Liver (tissue), 9 donors: ENCODE measurements around the gene RANBP1. TPM values are rescaled to one million over a fixed set of nuclear protein-coding genes. Genes with fewer than 3 reads are reported as not detected.

Experiments
- DNase-seq: peaks from one replicate; pipeline ENCODE4 v3.0.0-alpha.2; 2017; ENCODE audit warnings: low spot score
- H3K27ac ChIP-seq, 2 donors: one replicate each; pipeline ENCODE4 v1.7.0; 2013; ENCODE audit warnings: inconsistent platforms in 2 of 2, low read length in 2 of 2, control low read depth in 1 of 2, low read depth in 1 of 2, mild to moderate bottlenecking in 1 of 2
- H3K27me3 ChIP-seq, 4 donors: one replicate each; pipeline versions ENCODE4 v1.6.1 to v1.7.0; 2013; ENCODE audit warnings: low read length in 3 of 4, inconsistent platforms in 1 of 4, mild to moderate bottlenecking in 1 of 4, moderate library complexity in 1 of 4; ENCODE audit not compliant: control insufficient read depth in 4 of 4, insufficient read depth in 4 of 4
- H3K36me3 ChIP-seq, 4 donors: one replicate each; pipeline versions ENCODE4 v1.6.1 to v1.7.0; 2013; ENCODE audit warnings: low read length in 3 of 4, mild to moderate bottlenecking in 3 of 4, low read depth in 1 of 4, moderate library complexity in 1 of 4; ENCODE audit not compliant: control insufficient read depth in 4 of 4, insufficient read depth in 3 of 4
- H3K4me1 ChIP-seq, 4 donors: one replicate each; pipeline versions ENCODE4 v1.6.1 to v1.7.0; 2013; ENCODE audit warnings: low read length in 3 of 4, mild to moderate bottlenecking in 3 of 4, moderate library complexity in 1 of 4; ENCODE audit not compliant: control insufficient read depth in 4 of 4, insufficient read depth in 4 of 4
- H3K4me3 ChIP-seq, 3 donors: one replicate each; pipeline versions ENCODE4 v1.6.1 to v1.7.0; 2013; ENCODE audit warnings: low read length in 3 of 3, control low read depth in 1 of 3, low read depth in 1 of 3, mild to moderate bottlenecking in 1 of 3
- H3K9ac ChIP-seq, 2 donors: one replicate each; pipeline ENCODE4 v1.7.0; 2013; ENCODE audit warnings: low read length in 2 of 2, mild to moderate bottlenecking in 2 of 2, moderate library complexity in 2 of 2, control low read depth in 1 of 2, low read depth in 1 of 2
- H3K9me3 ChIP-seq, 4 donors: one replicate each; pipeline versions ENCODE4 v1.6.1 to v1.7.0; 2013; ENCODE audit warnings: low read length in 3 of 4; ENCODE audit not compliant: control insufficient read depth in 4 of 4
- CTCF ChIP-seq: fragments of 150-350 bp; IDR thresholded peaks from 2 replicates; pipeline ENCODE4 v1.5.1; 2017; ENCODE audit warnings: improper control_type of control experiment, low read depth, low read length; ENCODE audit not compliant: missing input control
- EGR1 ChIP-seq, 2 donors: IDR thresholded peaks; 2 replicates each; pipeline ENCODE4 v1.6.1; 2016 to 2018; ENCODE audit warnings: antibody characterized with exemption in 2 of 2, low read depth in 2 of 2
- FOXA1 ChIP-seq: IDR thresholded peaks from 2 replicates; pipeline ENCODE4 v1.6.1; 2016; ENCODE audit warnings: antibody characterized with exemption
- FOXA2 ChIP-seq: IDR thresholded peaks from 2 replicates; pipeline ENCODE4 v1.6.1; 2016; ENCODE audit warnings: antibody characterized with exemption
- GABPA ChIP-seq, 2 donors: IDR thresholded peaks in 1 of 2; conservative IDR thresholded peaks in 1 of 2; 2 replicates each; pipeline ENCODE4 v1.6.1; 2016; ENCODE audit warnings: antibody characterized with exemption in 2 of 2, mild to moderate bottlenecking in 1 of 2, moderate library complexity in 1 of 2
- HNF4A ChIP-seq, 2 donors: conservative IDR thresholded peaks; 2 replicates each; pipeline ENCODE4 v1.6.1; 2016; ENCODE audit warnings: antibody characterized with exemption in 2 of 2, mild to moderate bottlenecking in 2 of 2
- RAD21 ChIP-seq, 2 donors: IDR thresholded peaks; 2 replicates each; pipeline ENCODE4 v1.6.1; 2016; ENCODE audit warnings: antibody characterized with exemption in 2 of 2, mild to moderate bottlenecking in 2 of 2
- REST ChIP-seq: IDR thresholded peaks from 2 replicates; pipeline ENCODE4 v1.6.1; 2016; ENCODE audit warnings: antibody characterized with exemption, mild to moderate bottlenecking
- RXRA ChIP-seq, 2 donors: IDR thresholded peaks; 2 replicates each; pipeline ENCODE4 v1.6.1; 2017 to 2018; ENCODE audit warnings: antibody characterized with exemption in 2 of 2, mild to moderate bottlenecking in 1 of 2
- SP1 ChIP-seq: IDR thresholded peaks from 2 replicates; pipeline ENCODE4 v1.6.1; 2018; ENCODE audit warnings: antibody characterized with exemption, mild to moderate bottlenecking
- TAF1 ChIP-seq: conservative IDR thresholded peaks from 2 replicates; pipeline ENCODE4 v1.6.1; 2016; ENCODE audit warnings: antibody characterized with exemption, mild to moderate bottlenecking
- YY1 ChIP-seq: IDR thresholded peaks from 2 replicates; pipeline ENCODE4 v1.6.1; 2016; ENCODE audit warnings: antibody characterized with exemption, mild to moderate bottlenecking
- ZBTB33 ChIP-seq: IDR thresholded peaks from 2 replicates; pipeline ENCODE4 v1.6.1; 2016; ENCODE audit warnings: antibody characterized with exemption
- WGBS: extraction: QIAGEN DNeasy Blood & Tissue Kit; methylation state at CpG from one replicate; pipeline ENCODE4 v1.1.7; 2013; 5-methylcytosine and 5-hydroxymethylcytosine counted together
- polyA plus RNA-seq, 2 donors: library from polyadenylated mRNA; stranded (reverse) in 1 of 2; unstranded in 1 of 2; fragments of 200-250 nt in 1 of 2; fragments of >200 nt in 1 of 2; fragmentation: Nextera tagmentation in 1 of 2; extraction: Ambion mirVana in 1 of 2; gene quantifications; one replicate each; pipeline versions ENCODE4 v1.2.1 to v1.2.3, GENCODE V29; 2013 to 2015
- total RNA-seq, 2 donors: library from RNA; depleted of rRNA; stranded (reverse); fragments of >200 nt; gene quantifications; one replicate each; pipeline ENCODE4 v1.2.3, GENCODE V29; 2014
- TF ChIP-seq, protein P1 (sequence below): IDR thresholded peaks from 2 replicates; pipeline ENCODE4 v1.6.1; 2016; ENCODE audit warnings: antibody characterized with exemption
- donor health status: healthy.
- donor health status: healthy.
- donor health status: healthy.
- donor health status: healthy.
- donor health status: healthy.

The RANBP1 gene
- total and polyA plus RNA-seq, 4 donors = 62.3 to 102 (median 87.8) TPM

GRCh38 chr22:20131859-20132685 is 16.2 kb downstream of the RANBP1 start:
- H3K4me1 ChIP-seq = peaks cover 8 to 66% (median 52%) of the 10 kb centered on the region in 4 donors
- H3K9ac ChIP-seq = peak overlapping the region; percentile 10 to 33
- under 1% methylated on average over 72 of the region's 72 CpGs for WGBS
- no peaks in the 10 kb centered on the region for H3K27me3 ChIP-seq
- no peaks in the 10 kb centered on the region for H3K9me3 ChIP-seq
- DNase-seq = no peak
- H3K36me3 ChIP-seq = peaks cover 0 to 3% (median 0%) of the 10 kb centered on the region in 4 donors
- peak in 1 of 2 donors; percentile 21 for TF ChIP-seq RXRA (IDR thresholded peaks at IDR 0.05)
- TF ChIP-seq FOXA1 = no peak
- peak overlapping the region in 1 of 2 donors; percentile 18 for H3K27ac ChIP-seq
- H3K4me3 ChIP-seq = peak overlapping the region; percentile 61 to 92 (median 89)

- H3K36me3 ChIP-seq = no peaks in the 10 kb centered on the region
- no peaks in the 10 kb centered on the region for H3K9me3 ChIP-seq
- H3K9ac ChIP-seq = no peak overlapping the region
- no peak for DNase-seq
- H3K4me1 ChIP-seq = peaks cover 10 to 60% (median 49%) of the 10 kb centered on the region in 4 donors
- 78% methylated on average over 16 of the region's 16 CpGs for WGBS
- no peak overlapping the region for H3K27ac ChIP-seq
- TF ChIP-seq ZBTB33 (no peak), TAF1 (no peak), SP1 (no peak), RAD21 (IDR thresholded peaks at IDR 0.05) (no peak), CTCF (no peak)
- TF ChIP-seq, protein P1, sequence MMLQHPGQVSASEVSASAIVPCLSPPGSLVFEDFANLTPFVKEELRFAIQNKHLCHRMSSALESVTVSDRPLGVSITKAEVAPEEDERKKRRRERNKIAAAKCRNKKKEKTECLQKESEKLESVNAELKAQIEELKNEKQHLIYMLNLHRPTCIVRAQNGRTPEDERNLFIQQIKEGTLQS = no peak
- H3K4me3 ChIP-seq = peak overlapping the region in 2 of 3 donors; percentile 89 to 92
- no peaks in the 10 kb centered on the region for H3K27me3 ChIP-seq
These were observed 16.9 kb downstream of the RANBP1 start for GRCh38 chr22:20132686-20133246.

GRCh38 chr22:20133930-20134549 is 18.1 kb downstream of the RANBP1 start:
- Histone ChIP-seq H3K36me3 (no peaks in the 10 kb centered on the region), H3K9me3 (no peaks in the 10 kb centered on the region), H3K9ac (no peak overlapping the region), H3K27ac (no peak overlapping the region), H3K27me3 (no peaks in the 10 kb centered on the region), H3K4me3 (no peak overlapping the region), H3K4me1 (peaks cover 10 to 48% (median 37%) of the 10 kb centered on the region in 4 donors)
- WGBS = 83% methylated on average over 12 of the region's 12 CpGs
- DNase-seq = no peak
- TF ChIP-seq ZBTB33 (no peak), REST (no peak), FOXA2 (no peak), EGR1 (IDR thresholded peaks at IDR 0.05; ENCODE audit: low read depth in 2 of 2) (no peak), YY1 (no peak), SP1 (no peak), GABPA (IDR thresholded peaks at IDR 0.05 in 1 of 2, conservative IDR thresholded peaks at IDR 0.05 in 1 of 2) (no peak), HNF4A (conservative IDR thresholded peaks at IDR 0.05) (no peak), RAD21 (IDR thresholded peaks at IDR 0.05) (no peak)
- TF ChIP-seq, protein P1 = no peak
